Measurements from ENCODE around the gene DNAH3.

DNAH3 gene

GRCh38 chr16:20897922-20898321, 252.7 kb downstream of the DNAH3 start:
- peaks cover 7 to 10% of the 10 kb centered on the region in 2 donors for H3K36me3 ChIP-seq (ENCODE audit: control insufficient read depth in 2 of 2, insufficient read depth in 2 of 2, low read length in 2 of 2)
- peaks cover 13 to 14% of the 10 kb centered on the region in 2 donors for H3K4me1 ChIP-seq (ENCODE audit: control insufficient read depth in 2 of 2, insufficient read depth in 2 of 2, low read length in 2 of 2)
- H3K9me3 ChIP-seq (ENCODE audit: control insufficient read depth in 2 of 2, low read length in 2 of 2) = no peaks in the 10 kb centered on the region
- no peaks in the 10 kb centered on the region for H3K27me3 ChIP-seq (ENCODE audit: control insufficient read depth in 2 of 2, insufficient read depth in 2 of 2, low read length in 2 of 2)
- no peak overlapping the region for H3K9ac ChIP-seq (ENCODE audit: low read depth in 1 of 2, low read length in 2 of 2)
- H3K4me3 ChIP-seq (ENCODE audit: low read length in 2 of 2) = no peak overlapping the region
- no peak overlapping the region for H3K27ac ChIP-seq (ENCODE audit: low read depth in 2 of 2, low read length in 2 of 2)

- Histone ChIP-seq H3K4me3 (ENCODE audit: low read length in 2 of 2) (no peak overlapping the region), H3K36me3 (ENCODE audit: control insufficient read depth in 2 of 2, insufficient read depth in 2 of 2, low read length in 2 of 2) (peaks cover 7 to 10% of the 10 kb centered on the region in 2 donors), H3K27ac (ENCODE audit: low read depth in 2 of 2, low read length in 2 of 2) (no peak overlapping the region), H3K4me1 (ENCODE audit: control insufficient read depth in 2 of 2, insufficient read depth in 2 of 2, low read length in 2 of 2) (peaks cover 13 to 14% of the 10 kb centered on the region in 2 donors), H3K27me3 (ENCODE audit: control insufficient read depth in 2 of 2, insufficient read depth in 2 of 2, low read length in 2 of 2) (no peaks in the 10 kb centered on the region), H3K9ac (ENCODE audit: low read depth in 1 of 2, low read length in 2 of 2) (no peak overlapping the region), H3K9me3 (ENCODE audit: control insufficient read depth in 2 of 2, low read length in 2 of 2) (no peaks in the 10 kb centered on the region)
Measured at GRCh38 chr16:20897253-20897897, 253.3 kb downstream of the DNAH3 start.

- H3K4me1 ChIP-seq (ENCODE audit: control insufficient read depth in 2 of 2, insufficient read depth in 2 of 2, low read length in 2 of 2) = peaks cover 11 to 13% of the 10 kb centered on the region in 2 donors
- H3K9me3 ChIP-seq (ENCODE audit: control insufficient read depth in 2 of 2, low read length in 2 of 2) = no peaks in the 10 kb centered on the region
- no peak overlapping the region for H3K27ac ChIP-seq (ENCODE audit: low read depth in 2 of 2, low read length in 2 of 2)
- H3K4me3 ChIP-seq (ENCODE audit: low read length in 2 of 2) = no peak overlapping the region
- no peak overlapping the region for H3K9ac ChIP-seq (ENCODE audit: low read depth in 1 of 2, low read length in 2 of 2)
- H3K27me3 ChIP-seq (ENCODE audit: control insufficient read depth in 2 of 2, insufficient read depth in 2 of 2, low read length in 2 of 2) = no peaks in the 10 kb centered on the region
- H3K36me3 ChIP-seq (ENCODE audit: control insufficient read depth in 2 of 2, insufficient read depth in 2 of 2, low read length in 2 of 2) = peaks cover 10 to 14% of the 10 kb centered on the region in 2 donors
Measured at GRCh38 chr16:20894388-20894787, 256.3 kb downstream of the DNAH3 start.

- Histone ChIP-seq H3K36me3 (ENCODE audit: control insufficient read depth in 2 of 2, insufficient read depth in 2 of 2, low read length in 2 of 2) (peaks cover 0 to 14% of the 10 kb centered on the region in 2 donors), H3K9ac (ENCODE audit: low read depth in 1 of 2, low read length in 2 of 2) (no peak overlapping the region), H3K27ac (ENCODE audit: low read depth in 2 of 2, low read length in 2 of 2) (peak overlapping the region in 1 of 2 donors; percentile 27), H3K9me3 (ENCODE audit: control insufficient read depth in 2 of 2, low read length in 2 of 2) (no peaks in the 10 kb centered on the region), H3K4me3 (ENCODE audit: low read length in 2 of 2) (no peak overlapping the region), H3K27me3 (ENCODE audit: control insufficient read depth in 2 of 2, insufficient read depth in 2 of 2, low read length in 2 of 2) (no peaks in the 10 kb centered on the region), H3K4me1 (ENCODE audit: control insufficient read depth in 2 of 2, insufficient read depth in 2 of 2, low read length in 2 of 2) (peaks cover 12 to 16% of the 10 kb centered on the region in 2 donors)
Measured at GRCh38 chr16:20889625-20890275, 260.9 kb downstream of the DNAH3 start.

- no peak overlapping the region for H3K27ac ChIP-seq (ENCODE audit: low read depth in 2 of 2, low read length in 2 of 2)
- H3K36me3 ChIP-seq (ENCODE audit: control insufficient read depth in 2 of 2, insufficient read depth in 2 of 2, low read length in 2 of 2) = peaks cover 0 to 6% of the 10 kb centered on the region in 2 donors
- no peak overlapping the region for H3K4me3 ChIP-seq (ENCODE audit: low read length in 2 of 2)
- no peaks in the 10 kb centered on the region for H3K9me3 ChIP-seq (ENCODE audit: control insufficient read depth in 2 of 2, low read length in 2 of 2)
- H3K27me3 ChIP-seq (ENCODE audit: control insufficient read depth in 2 of 2, insufficient read depth in 2 of 2, low read length in 2 of 2) = no peaks in the 10 kb centered on the region
- H3K9ac ChIP-seq (ENCODE audit: low read depth in 1 of 2, low read length in 2 of 2) = no peak overlapping the region
- peaks cover 20 to 30% of the 10 kb centered on the region in 2 donors for H3K4me1 ChIP-seq (ENCODE audit: control insufficient read depth in 2 of 2, insufficient read depth in 2 of 2, low read length in 2 of 2)
Measured at GRCh38 chr16:20887207-20887606, 263.4 kb downstream of the DNAH3 start.

GRCh38 chr16:20886320-20886719, 264.3 kb downstream of the DNAH3 start:
- no peaks in the 10 kb centered on the region for H3K27me3 ChIP-seq (ENCODE audit: control insufficient read depth in 2 of 2, insufficient read depth in 2 of 2, low read length in 2 of 2)
- H3K4me1 ChIP-seq (ENCODE audit: control insufficient read depth in 2 of 2, insufficient read depth in 2 of 2, low read length in 2 of 2) = peaks cover 23 to 36% of the 10 kb centered on the region in 2 donors
- no peak overlapping the region for H3K9ac ChIP-seq (ENCODE audit: low read depth in 1 of 2, low read length in 2 of 2)
- H3K9me3 ChIP-seq (ENCODE audit: control insufficient read depth in 2 of 2, low read length in 2 of 2) = no peaks in the 10 kb centered on the region
- H3K27ac ChIP-seq (ENCODE audit: low read depth in 2 of 2, low read length in 2 of 2) = no peak overlapping the region
- no peak overlapping the region for H3K4me3 ChIP-seq (ENCODE audit: low read length in 2 of 2)
- no peaks in the 10 kb centered on the region for H3K36me3 ChIP-seq (ENCODE audit: control insufficient read depth in 2 of 2, insufficient read depth in 2 of 2, low read length in 2 of 2)

- H3K9me3 ChIP-seq (ENCODE audit: control insufficient read depth in 2 of 2, low read length in 2 of 2) = no peaks in the 10 kb centered on the region
- H3K4me1 ChIP-seq (ENCODE audit: control insufficient read depth in 2 of 2, insufficient read depth in 2 of 2, low read length in 2 of 2) = peaks cover 17 to 36% of the 10 kb centered on the region in 2 donors
- peak overlapping the region; percentile 39 to 52 for H3K27ac ChIP-seq (ENCODE audit: low read depth in 2 of 2, low read length in 2 of 2)
- no peaks in the 10 kb centered on the region for H3K27me3 ChIP-seq (ENCODE audit: control insufficient read depth in 2 of 2, insufficient read depth in 2 of 2, low read length in 2 of 2)
- H3K36me3 ChIP-seq (ENCODE audit: control insufficient read depth in 2 of 2, insufficient read depth in 2 of 2, low read length in 2 of 2) = no peaks in the 10 kb centered on the region
- H3K9ac ChIP-seq (ENCODE audit: low read depth in 1 of 2, low read length in 2 of 2) = no peak overlapping the region
- H3K4me3 ChIP-seq (ENCODE audit: low read length in 2 of 2) = no peak overlapping the region
Measured at GRCh38 chr16:20884240-20884556, 266.4 kb downstream of the DNAH3 start.

GRCh38 chr16:20883554-20884239, 266.9 kb downstream of the DNAH3 start:
- peaks cover 19 to 36% of the 10 kb centered on the region in 2 donors for H3K4me1 ChIP-seq (ENCODE audit: control insufficient read depth in 2 of 2, insufficient read depth in 2 of 2, low read length in 2 of 2)
- H3K36me3 ChIP-seq (ENCODE audit: control insufficient read depth in 2 of 2, insufficient read depth in 2 of 2, low read length in 2 of 2) = no peaks in the 10 kb centered on the region
- peak overlapping the region; percentile 39 to 52 for H3K27ac ChIP-seq (ENCODE audit: low read depth in 2 of 2, low read length in 2 of 2)
- H3K9ac ChIP-seq (ENCODE audit: low read depth in 1 of 2, low read length in 2 of 2) = no peak overlapping the region
- no peaks in the 10 kb centered on the region for H3K27me3 ChIP-seq (ENCODE audit: control insufficient read depth in 2 of 2, insufficient read depth in 2 of 2, low read length in 2 of 2)
- H3K4me3 ChIP-seq (ENCODE audit: low read length in 2 of 2) = no peak overlapping the region
- no peaks in the 10 kb centered on the region for H3K9me3 ChIP-seq (ENCODE audit: control insufficient read depth in 2 of 2, low read length in 2 of 2)
